Dermis microvascular lymphatic vessel endothelial cell (primary cell): ENCODE results near the gene GRIA1. TPM values are rescaled to one million over a fixed set of nuclear protein-coding genes. Genes with fewer than 3 reads are reported as not detected.

Experiments
- DNase-seq, 2 donors: peaks; one replicate each; pipeline versions ENCODE4 v3.0.0 to v3.0.0-alpha.2; 2010; ENCODE audit warnings: low read depth in 2 of 2
- total RNA-seq: library from RNA; depleted of rRNA; stranded (reverse); fragments of >200 nt; gene quantifications from 2 replicates; pipeline ENCODE4 v1.2.1, GENCODE V29; 2014

GRIA1 gene
- total RNA-seq, 1 donor from 2014 or later, result not detected

DNA sequence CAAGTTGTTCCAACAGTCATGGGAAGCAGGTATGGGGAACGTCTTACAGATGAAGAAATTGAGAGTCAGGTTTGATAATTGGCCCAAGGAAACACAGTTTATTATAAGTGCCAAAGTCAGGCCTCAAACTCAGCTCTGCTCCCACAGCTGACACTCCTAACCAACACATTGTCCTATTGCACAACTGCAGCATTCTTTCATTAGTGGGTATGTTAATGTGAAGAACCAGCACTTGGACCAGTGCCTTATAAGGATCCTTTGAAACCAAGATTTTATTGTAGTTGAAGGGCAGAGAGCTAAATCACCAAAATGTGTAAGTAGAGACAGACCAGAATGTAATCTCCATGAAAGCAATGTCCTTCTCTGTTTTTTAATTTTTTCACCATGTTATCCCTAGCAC is 56.1 kb downstream of the GRIA1 start:
- DNase-seq, result no peak

DNA sequence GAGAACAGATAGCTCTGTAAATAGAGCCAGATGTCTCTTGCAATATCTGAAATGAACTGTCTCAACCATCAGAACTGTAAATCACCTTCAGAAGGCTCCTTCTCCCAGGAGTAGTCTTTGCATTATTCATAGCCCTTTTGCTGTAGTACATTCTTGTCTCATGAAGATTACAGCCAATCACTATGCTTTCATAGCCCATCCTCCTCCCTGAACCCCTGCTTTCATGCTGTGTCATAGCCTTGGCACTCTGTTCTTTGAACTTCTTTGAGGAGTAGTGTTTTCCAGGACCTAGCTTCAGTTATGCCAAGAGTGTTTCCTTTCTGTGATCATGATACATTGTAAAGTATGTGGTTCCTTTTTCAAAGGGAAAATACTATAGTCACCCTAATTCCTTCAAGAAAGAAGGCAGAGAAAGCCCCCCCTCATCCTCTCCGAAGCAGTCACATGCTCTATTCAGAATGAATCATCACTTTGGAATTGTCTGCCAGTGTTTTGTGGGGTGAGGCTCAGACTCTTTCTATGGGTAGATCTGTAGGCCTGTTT is 61.1 kb downstream of the GRIA1 start:
- DNase-seq, result peak in 1 of 2 donors; percentile 78

DNA sequence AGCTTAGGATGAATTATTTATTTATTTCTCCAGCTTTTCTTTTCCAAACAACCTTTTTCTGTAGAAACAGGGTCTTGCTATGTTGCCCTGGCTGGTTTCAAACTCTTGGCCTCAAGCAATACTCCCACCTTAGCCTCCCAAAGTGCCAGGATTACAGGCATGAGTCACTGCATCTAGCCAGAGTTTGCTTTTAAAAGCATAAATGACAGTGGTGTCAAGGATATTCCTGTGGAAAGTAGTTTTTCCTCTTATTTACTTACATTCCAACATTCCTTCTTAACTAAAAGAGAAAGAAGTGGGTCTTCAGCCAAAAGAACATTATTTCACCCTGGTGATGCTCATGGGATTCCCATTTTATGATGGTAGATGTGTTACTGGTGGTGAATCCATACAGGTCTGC is 62.4 kb downstream of the GRIA1 start:
- no peak for DNase-seq

GRCh38 chr5:153555420-153556114 is 65.1 kb downstream of the GRIA1 start:
- DNase-seq, result no peak

DNA sequence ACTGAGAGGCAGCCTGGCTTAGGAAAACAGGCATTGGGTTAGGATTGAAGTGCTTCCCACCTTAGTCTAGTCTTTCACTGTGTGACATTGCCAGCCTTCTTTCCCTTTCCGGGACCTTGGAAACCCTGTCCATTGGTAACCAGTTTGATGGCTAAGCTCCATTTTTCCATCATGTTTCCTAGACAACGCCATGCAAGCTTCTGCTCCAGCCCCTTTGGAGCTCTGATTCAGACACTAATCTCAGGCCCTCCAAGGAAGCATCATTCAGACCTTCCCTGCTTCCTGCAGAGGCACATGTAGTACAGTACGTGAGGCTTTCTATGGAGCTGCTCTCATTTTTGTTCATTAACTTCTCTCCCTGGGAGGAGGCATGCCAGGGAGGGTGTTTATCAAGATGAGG is 68.5 kb downstream of the GRIA1 start:
- no peak for DNase-seq

DNA sequence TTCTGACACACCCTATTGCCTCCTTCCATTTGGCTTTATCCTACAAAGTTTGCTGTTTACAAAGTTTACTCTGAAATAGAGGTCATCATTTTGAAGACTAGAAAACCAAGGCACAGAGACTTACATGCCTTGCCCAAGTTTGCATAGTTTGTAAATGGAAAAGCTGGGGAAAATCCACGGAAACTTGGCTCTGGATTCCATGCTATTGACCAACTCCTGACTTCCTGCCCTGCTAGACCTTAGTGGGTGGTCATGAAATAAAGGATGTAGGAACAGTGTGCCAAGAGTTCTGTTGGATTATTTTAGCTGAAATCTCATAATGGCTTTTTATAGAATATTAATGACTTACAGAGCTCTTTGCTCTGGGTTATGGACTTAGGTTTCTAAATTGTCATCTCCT is 69.5 kb downstream of the GRIA1 start:
- peak in 1 of 2 donors; percentile 44 for DNase-seq

DNA sequence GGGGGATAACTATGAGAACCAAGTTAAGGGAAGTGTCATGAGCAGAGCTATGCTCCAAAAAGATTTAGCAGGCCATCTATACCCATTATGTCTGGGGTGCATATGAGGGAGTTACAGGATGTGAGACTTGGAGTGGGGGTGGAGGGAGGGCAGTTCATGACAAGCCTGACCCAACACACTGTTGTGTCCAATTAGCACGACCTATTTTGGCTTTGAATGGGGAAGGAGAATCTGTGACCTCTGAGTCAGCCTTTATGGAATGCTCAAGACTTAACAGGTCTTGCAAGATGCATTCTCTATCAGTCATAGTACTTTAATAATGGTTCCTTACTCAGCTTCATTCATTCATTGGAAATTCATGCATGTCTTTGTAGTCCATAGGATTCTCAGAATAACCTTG is 71.7 kb downstream of the GRIA1 start:
- DNase-seq, result no peak

- DNase-seq, result no peak
Measured at GRCh38 chr5:153565822-153566221, 75.4 kb downstream of the GRIA1 start.

- no peak for DNase-seq
Measured at GRCh38 chr5:153569036-153569435, 78.6 kb downstream of the GRIA1 start.

GRCh38 chr5:153571162-153571561 is 80.7 kb downstream of the GRIA1 start:
- no peak for DNase-seq

- no peak for DNase-seq
Measured at GRCh38 chr5:153572411-153573145, 82.1 kb downstream of the GRIA1 start.

DNA sequence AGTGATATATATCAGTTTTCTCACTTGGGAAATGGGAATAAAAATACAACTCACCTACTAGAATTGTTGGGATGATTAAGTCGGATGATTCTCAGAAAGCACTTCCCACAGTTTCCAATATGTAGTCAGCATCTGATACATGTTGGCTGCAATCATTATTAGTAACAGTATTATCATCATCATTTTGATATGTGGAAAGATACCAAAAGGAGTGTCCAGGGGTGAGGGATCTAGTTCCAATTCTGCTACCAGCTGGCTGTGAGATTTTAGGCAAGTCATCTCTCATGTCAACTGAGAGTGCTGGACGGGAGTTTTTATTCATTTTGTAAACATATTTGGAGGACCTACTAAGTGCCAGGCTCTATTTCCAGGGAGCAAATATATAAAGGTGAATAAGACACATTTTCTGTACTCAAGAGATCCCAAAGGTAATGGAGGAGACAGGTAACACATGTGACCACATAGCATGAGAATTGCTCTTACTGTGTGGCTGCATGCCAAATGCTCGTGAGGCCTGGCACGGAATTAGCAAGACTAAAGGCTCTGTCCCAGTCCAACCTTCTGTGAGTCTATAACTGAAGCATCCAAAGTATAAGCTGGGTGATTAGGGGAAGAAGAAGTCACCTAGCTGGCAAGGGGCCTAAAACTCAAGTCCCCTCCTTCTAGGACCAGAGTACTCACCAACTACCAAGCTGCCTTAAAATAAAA is 83.0 kb downstream of the GRIA1 start:
- DNase-seq, result no peak

GRCh38 chr5:153584126-153584959 is 93.9 kb downstream of the GRIA1 start:
- no peak for DNase-seq

DNA sequence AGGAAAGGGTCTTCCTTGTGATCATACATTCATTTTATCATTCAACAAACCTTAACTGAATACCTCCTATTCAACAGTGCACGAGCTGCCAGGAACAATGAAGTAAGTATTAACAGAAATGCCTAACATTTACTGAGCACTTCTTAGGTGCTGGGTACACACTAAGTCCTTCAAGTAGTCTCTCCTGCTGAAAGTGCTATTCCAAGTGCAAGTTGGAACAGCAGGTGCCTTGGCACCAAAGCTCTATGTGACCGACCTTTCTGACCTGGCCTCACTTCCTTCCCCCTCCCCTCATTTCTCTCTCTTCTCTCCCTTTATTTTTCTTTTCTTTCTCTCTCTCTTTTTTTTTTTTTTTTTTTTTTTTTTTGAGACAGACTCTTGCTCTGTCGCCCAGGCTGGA is 94.5 kb downstream of the GRIA1 start:
- DNase-seq, result no peak

- no peak for DNase-seq
Measured at GRCh38 chr5:153585622-153586277, 95.3 kb downstream of the GRIA1 start.

DNA sequence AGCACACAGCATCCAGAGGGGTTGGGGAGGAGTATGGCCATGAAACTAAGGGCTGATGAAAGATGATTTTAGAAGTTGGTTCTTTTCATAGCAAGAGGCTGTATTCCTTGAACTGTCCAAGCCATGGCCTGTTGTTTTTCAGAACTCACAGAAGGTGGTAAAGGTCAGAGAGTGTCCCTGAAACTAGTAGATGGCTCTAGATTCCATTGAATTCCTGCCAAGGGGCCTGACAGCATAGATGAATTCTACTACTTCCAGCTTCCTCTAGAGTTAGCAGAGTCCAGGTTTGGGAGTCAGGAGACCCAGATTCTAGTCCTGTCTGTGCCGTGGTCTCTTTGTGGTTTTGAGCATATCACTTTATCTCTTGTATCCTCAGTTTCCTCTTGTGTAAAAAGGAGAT is 101.6 kb downstream of the GRIA1 start:
- DNase-seq, result no peak

- no peak for DNase-seq
Measured at GRCh38 chr5:153594785-153595184, 104.3 kb downstream of the GRIA1 start.

DNA sequence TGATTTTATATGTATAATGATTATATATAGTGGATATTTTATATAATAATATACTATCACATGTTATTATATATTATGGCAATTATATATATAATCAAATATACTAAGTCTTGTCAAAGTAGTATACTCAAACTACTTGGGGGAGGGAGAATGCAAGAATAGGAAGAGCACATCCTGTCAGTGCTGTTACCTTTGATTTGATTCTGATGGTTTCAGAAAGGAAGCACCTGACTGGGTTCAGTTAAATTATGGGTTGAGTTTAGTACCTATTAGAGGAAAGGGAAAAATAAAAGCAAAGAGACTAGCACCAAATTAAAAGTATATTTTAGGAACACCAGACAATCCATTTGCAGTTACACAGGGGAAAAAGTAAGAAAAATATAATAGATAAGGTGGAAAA is 107.6 kb downstream of the GRIA1 start:
- DNase-seq, result no peak

DNA sequence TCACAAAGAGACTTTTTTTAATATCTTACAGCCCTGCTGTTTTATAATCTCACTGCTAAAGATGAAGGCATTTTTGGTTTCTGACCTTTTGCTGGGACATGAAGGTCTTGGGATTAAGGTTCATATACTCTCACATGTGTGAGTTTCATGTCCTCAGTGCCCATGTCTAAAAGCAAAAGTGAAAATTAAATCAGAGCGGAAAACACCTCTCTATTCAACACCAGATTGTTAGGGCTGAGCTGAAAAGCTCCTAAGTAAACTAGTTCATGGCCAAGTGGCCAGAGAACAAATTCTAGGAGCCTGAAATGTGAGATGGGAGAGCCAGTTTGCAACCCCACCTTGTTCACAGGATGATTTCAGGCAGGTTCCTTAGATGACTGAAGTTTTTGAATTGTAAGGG is 110.9 kb downstream of the GRIA1 start:
- DNase-seq, result no peak

DNA sequence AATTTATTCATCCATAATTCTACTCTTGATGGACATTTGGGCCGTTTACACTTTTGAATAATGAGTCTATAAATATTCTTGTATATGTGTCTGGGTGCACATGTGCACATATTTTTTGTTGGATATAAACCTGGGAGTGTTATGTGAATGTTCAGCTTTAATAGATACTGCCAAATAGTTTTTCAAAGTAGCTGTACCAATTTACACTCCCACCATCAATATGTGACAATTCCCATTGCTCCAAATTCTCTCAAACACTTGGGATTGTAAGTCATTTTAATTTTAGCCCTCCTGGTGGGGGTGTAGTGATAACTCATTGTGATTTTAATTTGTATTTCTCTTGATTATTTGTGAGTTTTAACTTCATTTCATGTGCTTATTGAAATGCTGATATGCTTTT is 114.9 kb downstream of the GRIA1 start:
- no peak for DNase-seq

- no peak for DNase-seq
Measured at GRCh38 chr5:153610009-153610408, 119.5 kb downstream of the GRIA1 start.
